Stimulated activated CD4-positive, alpha-beta T cell treated with anti-CD3 and anti-CD28 coated beads, Interleukin-1b, Interleukin-23, amount 100 ng/mL, for 24 hours (primary cell): Measurements from ENCODE around the gene AFF3.
"Not testable (repeated sequence)": the region's sequence is repeated elsewhere in the genome, so short reads cannot be mapped to it uniquely, and the experiment has no call there.

Experiments
- DNase-seq, 4 experiments: peaks; one replicate each; pipeline ENCODE4 v3.0.0-alpha.2; 2020; ENCODE audit warnings: low read depth in 4 of 4, low spot score in 1 of 4

AFF3 gene

DNA sequence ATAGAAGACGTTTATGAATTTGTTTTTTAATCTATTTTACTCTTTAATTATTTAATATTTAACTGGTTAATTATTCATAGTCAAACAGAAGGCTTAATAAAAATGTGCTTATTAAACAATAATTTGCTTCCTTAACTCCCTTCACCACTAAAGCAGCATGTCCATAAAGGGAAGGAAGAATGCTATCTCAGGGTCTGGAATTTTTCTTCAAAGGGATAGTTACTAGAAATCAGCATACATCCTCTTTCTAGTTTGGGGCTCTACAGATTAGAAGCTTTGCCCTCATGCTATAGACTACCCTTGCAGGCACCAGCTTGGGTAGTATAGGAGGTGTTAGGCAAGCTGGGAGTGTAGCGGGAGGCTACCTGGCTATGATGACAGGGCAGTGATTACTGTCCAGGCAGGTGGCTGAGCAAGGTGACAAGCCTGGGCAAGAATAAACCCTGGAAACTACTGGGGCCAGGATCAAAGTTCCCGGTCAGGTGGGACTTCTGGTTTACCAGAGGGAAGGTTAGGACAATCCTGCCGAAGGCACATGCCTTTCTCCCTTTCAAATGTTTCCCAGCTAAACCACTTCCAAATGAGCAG, 376.6 kb downstream of the AFF3 start:
- DNase-seq = no peak

DNA sequence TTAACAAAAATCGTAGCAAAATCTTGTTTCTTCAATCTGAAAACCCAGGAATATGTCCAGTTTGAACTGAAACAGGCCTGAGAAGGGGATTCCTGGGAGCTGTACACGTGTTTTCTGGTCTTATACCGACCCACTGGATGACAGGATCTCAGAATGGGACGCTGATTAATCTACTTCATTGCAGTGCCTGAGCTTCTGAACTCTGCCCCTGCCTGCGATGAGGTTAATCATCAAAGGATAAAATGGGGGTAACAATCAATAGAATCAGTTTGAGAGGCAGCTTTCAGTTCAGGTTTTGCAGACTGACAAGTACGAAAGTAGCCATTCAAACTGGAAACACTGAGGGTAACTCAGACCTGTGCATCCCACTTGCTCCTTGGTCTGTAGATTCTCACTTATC, 378.6 kb downstream of the AFF3 start:
- DNase-seq = no peak

DNA sequence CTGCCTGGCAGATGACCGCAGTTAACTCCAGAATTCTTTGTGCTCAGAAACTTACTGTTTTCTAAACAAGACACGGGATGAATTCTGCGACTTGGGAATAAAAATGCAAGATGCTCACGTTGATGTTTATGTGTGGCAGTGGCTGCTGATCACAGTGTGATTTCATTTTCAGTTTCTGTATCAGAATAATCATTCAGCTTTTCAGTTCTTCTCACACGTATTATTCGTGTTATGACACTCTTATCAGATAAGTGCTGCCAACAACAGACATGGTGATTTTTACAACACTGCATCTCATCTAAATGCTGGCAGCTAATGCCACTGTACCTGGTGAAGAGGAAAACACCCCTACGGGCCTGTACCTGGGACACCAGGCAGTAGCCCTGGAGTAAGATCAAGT, 379.7 kb downstream of the AFF3 start:
- DNase-seq = no peak

DNA sequence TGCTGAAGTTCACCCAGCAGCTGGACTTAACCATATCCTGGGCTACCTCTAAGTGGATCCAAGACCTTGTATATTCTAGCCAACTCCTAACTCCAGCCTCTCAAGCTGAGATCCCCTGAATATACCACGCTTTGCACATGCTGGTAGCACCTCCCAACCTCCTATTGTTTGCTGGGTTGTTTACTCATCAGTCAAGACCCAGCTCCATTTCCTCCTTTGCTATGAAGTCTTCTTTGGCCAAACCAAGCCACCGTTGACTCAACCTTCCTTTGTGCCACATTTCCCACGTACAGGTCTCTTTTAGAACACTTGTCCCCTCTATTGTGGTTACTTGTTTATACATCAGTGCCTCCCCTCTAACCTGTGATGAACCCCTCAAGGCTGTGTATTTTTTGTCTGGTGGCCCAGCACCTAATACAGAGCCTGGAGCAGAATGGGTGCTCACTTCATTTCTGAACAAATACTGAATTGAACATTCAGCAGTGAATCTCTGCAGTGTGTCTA, 384.7 kb downstream of the AFF3 start:
- DNase-seq = no peak

DNA sequence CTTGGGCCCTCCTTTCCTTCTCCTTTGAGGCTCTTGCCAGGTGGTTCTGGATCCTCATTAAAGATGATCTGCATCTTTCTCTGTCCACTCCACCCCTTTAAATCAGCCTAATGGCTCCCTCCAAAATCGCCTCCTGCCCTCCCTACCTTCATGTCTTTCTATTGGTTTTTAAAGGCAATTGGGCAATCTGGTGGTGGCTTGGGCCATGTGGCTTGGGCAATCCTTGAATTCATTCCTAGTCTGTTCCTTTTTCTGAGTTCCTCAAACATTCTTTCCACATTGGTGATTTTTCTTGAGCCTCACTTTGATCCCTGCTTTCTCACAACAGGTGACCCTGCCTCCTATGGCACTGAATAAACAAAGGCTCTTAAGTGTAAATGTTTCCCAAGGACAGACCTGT, 386.3 kb downstream of the AFF3 start:
- DNase-seq = no peak

DNA sequence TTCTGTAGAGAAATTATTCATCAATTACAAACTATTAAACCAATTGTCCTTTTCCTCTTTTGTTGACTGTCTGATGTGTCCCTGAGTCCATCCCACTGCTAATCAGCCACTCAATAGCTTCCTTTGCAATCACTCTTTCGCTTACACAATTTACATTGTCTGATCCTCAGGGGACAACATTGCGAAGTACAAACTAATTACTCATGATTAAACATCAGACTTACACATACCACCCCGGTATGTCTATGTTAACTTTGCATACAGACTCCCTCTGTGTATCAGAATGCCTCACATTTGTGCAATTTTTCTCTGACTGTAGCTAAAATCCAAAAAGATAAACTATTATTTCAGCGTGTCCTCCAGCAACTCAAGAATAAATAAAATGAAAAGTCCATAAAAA, 388.2 kb downstream of the AFF3 start:
- DNase-seq = no peak

DNA sequence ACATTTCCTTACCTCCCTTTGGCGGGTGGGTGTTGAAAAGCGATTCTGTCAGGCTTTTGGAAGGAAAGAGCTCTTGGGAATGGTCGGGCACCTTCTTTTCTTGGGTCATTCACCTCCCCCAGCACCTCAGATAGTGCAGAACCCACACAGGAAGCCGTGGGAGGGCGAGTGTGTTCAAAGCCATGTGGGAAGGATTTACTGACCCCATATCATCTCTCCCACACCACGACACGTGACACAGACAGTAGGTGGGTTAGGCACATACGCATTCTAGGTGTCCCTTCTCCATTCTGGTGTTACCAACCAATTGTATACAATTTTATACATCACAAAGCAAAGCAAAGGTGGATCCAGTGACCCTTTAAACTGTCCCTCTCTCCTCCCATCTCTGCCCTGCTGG, 388.9 kb downstream of the AFF3 start:
- no peak for DNase-seq

DNA sequence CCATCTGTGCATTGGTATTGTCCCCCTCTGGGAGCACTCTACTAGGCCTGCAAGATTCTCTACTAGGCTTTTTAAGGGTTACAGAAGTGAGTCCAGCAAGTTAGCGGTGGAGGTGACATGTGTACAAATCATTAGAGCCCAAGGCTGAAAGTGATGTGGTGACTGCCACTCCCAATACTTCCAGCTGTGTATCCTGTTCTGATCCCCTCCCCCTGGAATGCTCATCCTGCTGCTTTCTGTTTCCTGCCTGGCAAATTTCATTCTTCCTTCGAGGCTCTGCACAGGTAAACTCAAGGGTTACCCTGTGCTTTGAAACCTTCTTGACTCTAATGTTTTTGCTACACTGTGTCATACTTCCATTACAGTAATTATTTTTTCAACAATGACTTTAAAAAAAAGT, 394.0 kb downstream of the AFF3 start:
- DNase-seq = no peak

DNA sequence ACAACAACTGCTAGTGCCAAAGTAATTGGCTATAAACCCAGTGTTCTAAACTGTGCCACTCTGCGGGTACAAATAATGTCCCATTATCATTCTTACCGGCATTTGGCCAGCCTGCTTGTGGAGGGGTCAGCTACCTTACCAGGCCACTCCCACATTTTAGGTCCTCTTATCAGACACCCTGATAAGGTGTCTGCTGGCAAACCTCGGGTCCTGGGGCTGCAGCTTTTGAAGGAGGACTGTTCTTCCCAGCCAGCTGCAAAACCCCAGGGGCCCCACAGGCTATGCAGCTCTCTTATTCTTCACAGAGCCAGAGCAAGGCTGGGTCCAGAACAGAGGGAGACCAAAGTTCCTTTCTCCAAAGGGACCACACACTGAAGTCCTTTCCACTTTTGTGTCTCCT, 394.5 kb downstream of the AFF3 start:
- DNase-seq = no peak

DNA sequence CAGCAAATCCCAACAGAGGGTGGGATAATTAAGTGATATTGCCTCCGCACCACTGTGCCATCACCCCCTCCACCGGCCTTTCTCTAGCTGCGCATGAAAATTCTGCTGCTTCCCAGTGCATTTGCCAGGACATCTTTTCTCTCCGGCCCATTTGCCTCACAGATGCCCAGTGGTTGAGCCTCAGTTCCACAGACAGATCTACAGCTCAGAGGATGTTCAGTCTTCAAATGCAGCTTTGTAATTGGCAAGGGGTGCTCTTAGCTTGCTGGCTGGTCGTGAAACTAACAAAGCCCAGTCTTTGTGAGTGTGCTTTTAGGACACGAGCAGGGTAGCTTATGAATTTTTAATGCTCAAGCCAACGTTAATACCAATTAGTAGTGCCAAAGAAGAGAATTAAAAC, 399.2 kb downstream of the AFF3 start:
- no peak for DNase-seq

DNA sequence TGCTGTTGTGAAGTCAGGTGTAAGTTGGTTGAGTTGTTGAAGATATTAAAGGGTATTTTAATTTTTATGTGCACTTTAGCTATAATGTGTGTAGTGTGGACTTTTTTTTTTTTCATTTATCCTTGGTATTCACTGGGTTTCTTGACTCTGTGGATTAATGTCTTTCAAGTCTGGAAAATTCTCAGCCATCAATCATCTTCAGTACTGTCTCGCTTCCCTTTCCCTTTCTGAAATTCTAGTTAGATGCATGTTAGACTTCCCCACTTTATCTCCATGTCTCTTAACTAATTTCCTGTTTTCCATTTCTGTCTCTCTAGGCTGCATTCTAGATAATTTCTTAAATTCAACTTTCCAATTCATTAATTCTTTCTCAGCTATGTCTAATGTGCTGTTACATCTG, 404.9 kb downstream of the AFF3 start:
- DNase-seq = no peak

DNA sequence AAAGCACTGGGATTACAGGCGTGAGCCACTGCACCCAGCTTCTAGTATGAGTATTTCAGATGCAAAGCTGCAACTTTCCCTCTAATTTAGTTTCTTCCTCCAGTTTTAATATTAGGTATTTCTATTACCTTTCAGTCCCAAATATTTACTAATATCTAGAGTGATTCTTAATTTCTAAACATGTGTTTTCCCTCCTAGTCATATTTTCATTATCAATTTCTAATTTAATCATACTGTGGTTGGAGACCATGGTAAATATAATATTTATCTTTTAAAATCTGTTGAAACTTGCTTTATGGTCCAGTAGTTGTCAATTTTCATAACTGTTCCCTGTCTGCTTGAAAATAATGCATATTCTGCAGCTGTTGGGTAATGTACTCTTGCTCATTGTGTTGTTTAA, 406.6 kb downstream of the AFF3 start:
- DNase-seq = no peak

DNA sequence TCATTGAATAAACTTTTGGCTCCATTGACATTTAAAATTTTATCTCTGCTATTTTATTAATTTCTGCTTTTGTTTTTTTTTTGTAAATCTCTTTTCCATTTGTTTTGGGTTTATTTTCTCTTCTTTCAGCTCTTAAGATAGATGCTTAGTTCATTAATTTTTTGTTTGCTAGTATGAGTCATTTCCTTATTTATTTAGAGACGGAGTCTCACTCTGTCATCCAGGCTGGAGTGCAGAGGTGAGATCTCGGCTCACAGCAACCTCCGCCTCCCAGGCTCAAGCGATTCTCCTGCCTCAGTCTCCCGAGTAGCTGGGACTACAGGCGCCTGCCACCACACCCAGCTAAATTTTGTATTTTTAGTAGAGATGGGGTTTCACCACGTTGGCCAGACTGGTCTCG, 407.1 kb downstream of the AFF3 start:
- DNase-seq = not testable (repeated sequence)

DNA sequence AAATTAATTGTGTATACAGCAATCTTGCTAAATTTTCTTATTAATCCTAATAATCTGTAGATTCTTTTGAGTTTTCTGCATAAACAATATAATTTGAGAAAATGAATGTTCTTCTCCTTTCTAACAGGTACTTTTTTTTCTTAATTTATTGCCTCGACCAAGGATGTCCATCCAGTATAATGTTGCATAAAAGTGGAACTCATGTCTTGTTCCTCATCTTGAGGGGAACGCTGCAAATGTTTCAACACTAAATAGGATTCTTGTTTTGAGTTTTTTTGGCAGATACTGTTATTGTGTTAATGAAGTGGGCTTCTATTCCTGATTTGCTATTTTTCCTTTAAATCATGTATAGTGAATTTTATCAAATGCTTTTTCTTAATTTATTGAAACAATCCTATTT, 408.2 kb downstream of the AFF3 start:
- no peak for DNase-seq

DNA sequence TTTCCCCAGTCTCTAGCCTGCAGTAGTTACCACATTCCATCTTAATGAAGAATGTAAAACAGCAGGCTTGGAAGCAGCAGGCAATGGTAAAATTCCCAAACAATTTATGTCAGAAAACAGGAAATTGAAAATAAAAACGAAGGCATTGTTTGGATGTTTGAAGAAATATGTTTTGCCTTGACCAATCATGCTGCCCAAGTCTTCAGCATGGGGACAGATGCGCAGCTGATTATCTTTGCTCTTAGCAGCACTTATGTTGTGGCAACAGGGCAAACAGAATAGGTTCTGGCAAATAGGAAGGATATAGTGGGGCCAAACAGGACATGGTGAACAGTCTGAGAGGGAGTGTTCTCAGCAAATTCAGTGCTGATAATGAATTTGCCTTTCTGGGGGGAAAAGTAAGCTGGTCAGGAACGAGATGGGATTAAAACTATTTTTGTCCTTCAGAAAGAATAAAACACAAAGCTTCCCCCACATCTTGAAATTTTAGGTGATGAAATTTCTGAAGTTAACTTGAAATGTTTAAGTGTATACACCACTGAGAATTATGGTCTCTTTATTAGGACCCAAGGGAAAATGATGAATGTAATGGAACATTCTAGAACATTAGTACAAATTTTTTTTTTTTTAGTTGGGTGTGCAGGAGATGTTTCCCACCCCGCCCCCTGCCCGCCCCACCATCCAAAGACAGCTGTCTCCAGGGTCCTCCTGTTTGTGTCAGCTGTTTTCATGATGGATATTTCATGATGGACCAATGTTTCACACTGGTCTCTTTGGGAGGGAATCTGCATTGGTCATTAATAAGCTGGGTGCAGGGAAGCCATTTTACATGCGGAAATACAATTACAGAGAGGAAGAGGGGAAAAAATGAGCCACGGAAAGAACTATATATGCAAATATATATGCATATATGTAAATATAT, 413.0 kb downstream of the AFF3 start:
- no peak for DNase-seq

DNA sequence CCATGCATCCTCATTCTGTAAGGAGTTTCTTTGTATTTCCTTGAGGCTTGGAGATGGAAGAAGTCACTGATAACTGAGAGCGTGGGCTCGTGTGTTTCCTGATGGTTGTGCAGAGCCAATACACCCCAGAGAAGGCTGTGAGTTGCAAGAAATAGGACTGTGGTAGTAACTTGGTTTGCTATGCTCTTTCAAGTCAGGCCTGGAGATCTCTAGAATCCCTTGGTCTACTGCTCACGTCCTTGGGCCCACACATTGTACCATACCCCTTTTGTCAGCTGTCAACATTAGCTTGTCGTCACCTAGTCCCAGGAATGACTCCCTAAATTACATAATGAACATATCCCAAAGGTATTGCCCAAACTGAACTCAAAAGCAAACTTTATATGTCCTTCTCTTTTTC, 414.2 kb downstream of the AFF3 start:
- DNase-seq = no peak

DNA sequence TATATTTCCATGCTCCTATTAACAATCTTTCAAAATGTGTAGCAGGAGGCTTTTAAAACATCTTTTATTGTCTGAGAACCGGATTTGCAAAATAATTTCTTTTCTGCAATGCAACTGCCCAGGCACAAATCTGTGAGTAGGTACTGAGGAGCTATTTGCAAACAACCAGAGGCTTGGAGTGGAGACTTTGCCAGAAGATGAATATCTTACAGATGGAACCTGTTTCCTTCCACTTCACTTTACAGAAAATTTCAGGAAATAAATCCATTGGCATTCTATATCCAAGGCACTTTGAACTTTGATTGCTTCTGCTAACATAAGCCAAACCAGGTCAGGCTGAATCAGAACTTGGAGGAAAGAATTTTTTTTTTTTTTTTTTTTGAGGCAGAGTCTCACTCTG, 415.2 kb downstream of the AFF3 start:
- DNase-seq = no peak

DNA sequence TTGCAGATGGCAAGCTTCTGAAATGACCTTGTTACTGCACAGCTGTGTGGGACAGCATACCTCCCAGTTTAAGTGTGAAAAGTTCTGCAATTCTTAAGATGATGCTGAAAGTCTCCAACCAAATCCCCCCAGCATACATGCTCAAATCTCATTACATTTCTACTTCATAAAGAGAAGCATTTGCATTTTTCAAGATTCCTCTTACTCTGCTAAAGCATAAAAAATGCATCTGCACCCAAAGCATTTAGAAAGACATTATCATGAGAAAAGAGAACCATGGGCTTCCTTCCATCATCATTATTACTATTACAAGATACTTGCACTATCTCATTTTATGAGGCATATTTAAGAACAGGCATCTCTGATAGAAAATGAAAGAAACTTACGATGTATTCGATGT, 415.7 kb downstream of the AFF3 start:
- no peak for DNase-seq

DNA sequence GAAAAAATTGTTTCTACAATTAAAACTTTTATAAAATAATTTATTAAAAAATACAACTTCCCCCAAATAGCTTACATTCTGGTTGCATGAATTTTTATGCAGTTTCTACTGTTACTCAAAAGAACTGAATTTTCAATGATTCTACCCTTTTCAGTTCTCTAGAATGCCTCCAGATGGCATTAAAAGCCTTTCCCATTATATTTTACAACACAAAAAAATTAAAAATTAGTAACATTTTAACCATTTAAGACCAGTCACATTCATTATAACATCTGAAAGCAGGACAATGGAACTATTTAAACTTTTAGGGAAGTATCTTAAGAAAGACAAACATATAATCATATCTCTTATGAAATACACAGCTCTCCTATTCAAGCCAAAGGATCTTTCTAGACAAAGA, 416.6 kb downstream of the AFF3 start:
- no peak for DNase-seq

DNA sequence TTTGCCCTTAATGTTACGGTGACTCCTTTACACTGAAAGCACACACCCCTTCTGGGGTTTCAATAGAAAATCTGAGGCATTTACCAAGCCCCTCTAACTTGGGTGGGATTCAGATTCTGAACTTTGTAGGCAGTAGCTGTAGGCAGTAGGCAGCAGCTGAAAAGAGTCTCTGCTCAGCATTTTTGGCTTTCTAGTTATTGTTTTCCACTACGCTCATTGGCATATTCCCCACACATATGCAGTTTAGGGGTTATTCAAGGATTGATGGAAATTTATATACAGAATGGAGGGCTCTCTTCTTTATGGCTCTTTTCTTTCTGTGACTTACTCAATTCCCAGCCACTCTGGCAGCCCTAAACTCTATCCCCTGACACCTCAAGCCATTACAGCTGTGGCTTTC, 419.9 kb downstream of the AFF3 start:
- DNase-seq = no peak

DNA sequence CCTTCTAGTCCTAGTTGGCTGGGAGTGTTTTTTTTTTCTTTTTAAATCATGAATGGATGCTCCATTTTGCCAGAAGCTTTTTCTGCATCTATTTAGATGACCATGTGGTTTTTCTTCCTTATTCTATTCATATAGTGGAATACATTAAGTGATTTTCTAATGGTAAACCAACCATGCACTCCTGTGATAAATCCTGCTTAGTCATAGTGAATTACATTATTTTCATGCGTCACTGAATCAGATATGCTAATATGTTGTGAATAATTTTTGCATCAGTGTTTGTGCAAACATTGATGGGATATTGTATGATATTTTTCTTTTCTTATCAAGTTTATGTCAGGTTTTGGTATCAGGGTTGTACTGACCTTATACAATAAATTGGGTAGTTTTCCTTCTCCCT, 423.3 kb downstream of the AFF3 start:
- no peak for DNase-seq

DNA sequence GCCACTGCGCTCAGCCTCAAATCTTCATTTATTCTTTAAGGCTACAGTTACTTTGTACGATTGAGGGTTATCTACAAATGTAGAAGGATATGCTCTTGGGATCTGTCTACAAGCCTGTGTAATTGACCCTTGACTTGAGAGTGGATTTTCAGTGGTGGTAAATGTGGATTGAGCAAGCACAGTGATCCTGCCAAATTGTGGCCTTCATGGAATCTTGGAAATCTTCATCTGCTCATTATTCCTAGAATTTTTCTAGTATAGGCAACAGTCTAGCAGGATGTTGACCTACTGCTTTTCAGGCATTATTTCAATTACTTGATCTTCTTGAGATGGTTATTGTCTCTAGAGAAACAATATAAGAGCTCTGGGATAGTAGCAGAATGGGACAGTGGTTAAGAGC, 426.4 kb downstream of the AFF3 start:
- no peak for DNase-seq

DNA sequence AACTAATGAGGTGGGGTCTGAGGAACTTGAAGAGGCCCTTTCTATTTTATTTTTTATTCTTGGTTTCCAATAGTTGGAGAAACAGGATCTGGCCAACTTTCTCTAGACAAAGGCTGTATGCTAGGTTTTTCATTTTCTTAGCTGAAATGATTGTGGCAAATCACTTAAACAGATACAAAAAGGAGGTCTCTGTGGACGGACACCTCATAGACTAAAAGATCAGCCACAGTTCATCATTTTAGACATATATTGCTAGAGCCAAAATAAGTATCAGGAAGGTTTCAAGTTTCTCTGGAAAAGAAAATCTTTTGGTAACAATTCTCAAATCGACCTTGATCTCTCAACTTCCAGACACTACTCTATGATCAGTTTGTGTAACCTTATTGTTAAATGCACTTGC, 428.0 kb downstream of the AFF3 start:
- no peak for DNase-seq
